Measurements from ENCODE around the gene PIGN. TPM values are rescaled to one million over a fixed set of nuclear protein-coding genes. Genes with fewer than 3 reads are reported as not detected.

PIGN gene
- total RNA-seq, 1 experiment from 2014 or later, result 30.9 TPM

DNA sequence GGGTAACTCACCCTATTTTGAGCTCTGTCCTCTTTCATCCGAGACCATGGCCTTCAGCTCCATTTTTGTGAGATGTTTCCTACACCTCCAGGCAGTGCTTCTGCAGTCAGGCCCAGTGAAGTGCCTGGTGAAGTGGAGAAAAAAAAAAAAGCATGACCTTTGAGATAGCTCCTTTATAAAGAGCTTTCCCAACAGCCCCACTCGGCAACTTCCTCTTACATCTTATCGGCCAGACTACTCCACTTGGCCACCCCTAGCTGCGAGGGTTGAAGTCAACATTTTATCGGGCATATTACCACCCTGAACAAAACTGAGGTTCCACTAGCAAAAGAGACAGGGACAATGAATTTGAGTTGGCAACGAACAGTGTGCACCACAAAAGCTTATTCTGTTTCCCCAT lies 169.2 kb downstream of the PIGN start:
- Histone ChIP-seq H3K79me2 (ENCODE audit: insufficient read depth, low read length) (no peaks in the 10 kb centered on the region), H3K14ac (ENCODE audit: insufficient read depth, low read length) (no peak overlapping the region), H2BK120ac (ENCODE audit: low read depth, low read length, poor library complexity, severe bottlenecking) (no peak overlapping the region), H3K79me1 (ENCODE audit: insufficient read depth, low read depth, low read length, poor library complexity, severe bottlenecking) (no peaks in the 10 kb centered on the region), H3K27me3 (ENCODE audit: insufficient read depth, low read length) (no peaks in the 10 kb centered on the region), H3K4me1 (ENCODE audit: insufficient read depth, low read length) (no peaks in the 10 kb centered on the region), H2AK5ac (ENCODE audit: insufficient read length, low read length) (no peak overlapping the region), H3K9me3 (ENCODE audit: control insufficient read depth, low read depth, low read length) (no peaks in the 10 kb centered on the region), H3K27ac (ENCODE audit: insufficient read length, low read depth, low read length) (no peak overlapping the region), H3K9ac (ENCODE audit: extremely low read depth, insufficient read length, low read length) (no peak overlapping the region), H3K56ac (ENCODE audit: insufficient read length, low read depth, low read length) (no peak overlapping the region), H4K5ac (ENCODE audit: insufficient read length, low read depth, low read length) (no peak overlapping the region), H3K4ac (ENCODE audit: low read depth, low read length) (no peak overlapping the region), H4K91ac (ENCODE audit: insufficient read length, low read depth, low read length) (no peak overlapping the region), H2BK15ac (ENCODE audit: low read depth, low read length) (no peak overlapping the region), H3K18ac (ENCODE audit: insufficient read length, low read depth, low read length) (no peak overlapping the region), H2AFZ (ENCODE audit: low read length) (no peak overlapping the region), H4K20me1 (ENCODE audit: control insufficient read depth, insufficient read depth, insufficient read length) (no peaks in the 10 kb centered on the region), H2BK12ac (ENCODE audit: insufficient read length, low read depth, low read length) (no peak overlapping the region), H2BK20ac (ENCODE audit: low read depth, low read length, poor library complexity, severe bottlenecking) (no peak overlapping the region), H3K23me2 (ENCODE audit: insufficient read length, low read depth, low read length, poor library complexity, severe bottlenecking) (no peaks in the 10 kb centered on the region), H3K4me2 (ENCODE audit: insufficient read depth, insufficient read length, low read length) (no peak overlapping the region), H3T11ph (ENCODE audit: low read length) (no peak overlapping the region), H2BK5ac (ENCODE audit: insufficient read length, low read length) (no peak overlapping the region), H3K23ac (ENCODE audit: insufficient read length, low read depth, low read length) (no peak overlapping the region), H4K8ac (replicated peaks; ENCODE audit: insufficient read length, low read depth, low read length) (no peak overlapping the region)
- no peaks in the 10 kb centered on the region for H3K27me3 Mint-ChIP-seq (ENCODE audit: low read depth)
- no peak overlapping the region; a peak in 1 of 7 replicates for H3K27ac Mint-ChIP-seq
- H3K4me3 Mint-ChIP-seq, result no peak overlapping the region
- H3K4me1 Mint-ChIP-seq, result peaks cover 5 to 7% of the 10 kb centered on the region in 2 experiments
- no peak for DNase-seq
- no CpG with 5 or more reads among the region's 6 CpGs for WGBS (ENCODE audit: extremely low coverage, insufficient read length, low lambda C conversion rate)
- H3K9me3 Mint-ChIP-seq, result no peaks in the 10 kb centered on the region; a peak in 1 of 5 replicates
- H3K36me3 Mint-ChIP-seq (ENCODE audit: insufficient read depth in 1 of 3, low read depth in 3 of 3), result no peaks in the 10 kb centered on the region
- TF ChIP-seq, protein P1, sequence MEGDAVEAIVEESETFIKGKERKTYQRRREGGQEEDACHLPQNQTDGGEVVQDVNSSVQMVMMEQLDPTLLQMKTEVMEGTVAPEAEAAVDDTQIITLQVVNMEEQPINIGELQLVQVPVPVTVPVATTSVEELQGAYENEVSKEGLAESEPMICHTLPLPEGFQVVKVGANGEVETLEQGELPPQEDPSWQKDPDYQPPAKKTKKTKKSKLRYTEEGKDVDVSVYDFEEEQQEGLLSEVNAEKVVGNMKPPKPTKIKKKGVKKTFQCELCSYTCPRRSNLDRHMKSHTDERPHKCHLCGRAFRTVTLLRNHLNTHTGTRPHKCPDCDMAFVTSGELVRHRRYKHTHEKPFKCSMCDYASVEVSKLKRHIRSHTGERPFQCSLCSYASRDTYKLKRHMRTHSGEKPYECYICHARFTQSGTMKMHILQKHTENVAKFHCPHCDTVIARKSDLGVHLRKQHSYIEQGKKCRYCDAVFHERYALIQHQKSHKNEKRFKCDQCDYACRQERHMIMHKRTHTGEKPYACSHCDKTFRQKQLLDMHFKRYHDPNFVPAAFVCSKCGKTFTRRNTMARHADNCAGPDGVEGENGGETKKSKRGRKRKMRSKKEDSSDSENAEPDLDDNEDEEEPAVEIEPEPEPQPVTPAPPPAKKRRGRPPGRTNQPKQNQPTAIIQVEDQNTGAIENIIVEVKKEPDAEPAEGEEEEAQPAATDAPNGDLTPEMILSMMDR (conservative IDR thresholded peaks at IDR 0.05), result no peak

Data from H9 (cell line).